Activated gamma-delta T cell treated with anti-CD3 and anti-CD28 coated beads, Interleukin-2, amount 50 U/mL, for 16 hours (primary cell): Measurements from ENCODE around the gene SLC30A7.

Experiments used
- DNase-seq: peaks from one replicate; pipeline ENCODE4 v3.0.0-alpha.2; 2020; ENCODE audit warnings: low read depth

Gene SLC30A7

GRCh38 chr1:100972185-100972584 lies 76.3 kb downstream of the SLC30A7 start:
- DNase-seq, result no peak

- DNase-seq, result no peak
Measured at GRCh38 chr1:100976936-100977335, 81.0 kb downstream of the SLC30A7 start.

DNA sequence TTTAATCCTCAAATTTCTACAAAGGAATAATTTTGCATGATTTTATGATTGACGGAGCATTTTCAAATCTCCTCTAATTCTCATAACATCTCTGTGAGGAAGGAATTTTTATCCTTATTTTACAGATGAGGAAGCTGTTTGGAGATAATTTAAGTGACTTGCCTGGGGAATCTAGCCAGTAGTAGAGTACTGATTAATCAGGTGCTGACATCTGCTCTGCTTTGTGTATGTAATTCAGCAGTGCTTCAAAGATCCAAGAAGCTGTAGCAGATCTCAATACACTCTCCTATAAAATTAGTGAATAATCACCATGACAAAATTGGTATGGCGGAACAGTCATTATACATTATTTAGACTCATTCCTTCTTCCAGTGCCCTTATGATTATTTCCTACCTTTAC lies 83.7 kb downstream of the SLC30A7 start:
- no peak for DNase-seq

- no peak for DNase-seq
Measured at GRCh38 chr1:100982793-100983192, 86.9 kb downstream of the SLC30A7 start.

DNA sequence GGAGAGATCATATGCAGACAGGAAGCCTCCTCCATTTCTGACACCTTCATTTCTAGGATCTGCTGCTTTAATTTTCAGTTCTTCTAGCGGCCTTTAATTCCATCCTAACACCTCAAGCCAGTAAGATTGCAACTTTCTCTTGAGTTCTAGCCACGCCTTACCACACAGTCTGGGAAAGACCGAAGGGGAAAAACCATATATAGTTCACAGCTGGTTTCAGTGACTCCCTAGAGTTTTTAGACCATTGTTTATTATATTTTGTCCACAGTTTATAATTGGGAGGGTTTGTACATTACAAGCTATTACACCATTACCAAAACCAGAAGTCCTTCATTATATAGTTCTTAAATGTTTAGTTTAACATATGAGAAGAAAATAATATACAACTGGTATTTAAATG lies 92.2 kb downstream of the SLC30A7 start:
- DNase-seq, result no peak

DNA sequence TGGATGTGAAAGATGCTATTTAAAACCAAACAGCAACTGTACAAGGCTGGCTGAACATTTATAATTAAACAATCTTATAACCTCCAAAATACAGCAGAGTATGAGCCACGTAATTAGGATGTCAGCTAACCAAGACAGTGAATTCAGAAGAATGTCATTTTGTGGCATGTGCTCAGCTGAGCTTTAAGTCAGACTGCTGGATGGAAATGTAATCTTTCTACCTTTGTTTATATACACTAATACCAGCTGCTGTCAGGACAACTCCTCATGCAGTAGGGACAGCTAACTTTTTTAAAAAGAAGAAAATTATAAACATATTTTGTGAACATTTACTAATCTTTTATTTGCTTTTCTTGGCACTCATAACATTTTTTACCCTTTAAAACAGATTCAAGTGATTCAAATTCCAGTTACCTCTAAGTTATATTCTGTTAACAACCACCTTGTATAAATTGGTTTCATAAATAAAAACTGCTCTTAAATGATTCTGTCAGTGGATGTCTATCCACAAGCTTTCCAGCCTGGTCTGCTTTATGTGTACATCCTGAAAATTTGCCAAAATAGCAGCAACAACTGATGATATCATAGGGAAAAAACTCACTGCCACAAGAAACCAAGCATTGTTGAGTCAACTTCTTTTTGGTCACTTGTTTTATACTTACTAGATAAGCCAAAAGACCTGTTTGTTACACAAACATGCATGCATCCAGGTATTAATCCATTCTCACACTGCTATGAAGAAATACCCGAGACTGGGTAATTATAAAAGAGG lies 93.6 kb downstream of the SLC30A7 start:
- no peak for DNase-seq

- no peak for DNase-seq
Measured at GRCh38 chr1:100995198-100995988, 99.5 kb downstream of the SLC30A7 start.

DNA sequence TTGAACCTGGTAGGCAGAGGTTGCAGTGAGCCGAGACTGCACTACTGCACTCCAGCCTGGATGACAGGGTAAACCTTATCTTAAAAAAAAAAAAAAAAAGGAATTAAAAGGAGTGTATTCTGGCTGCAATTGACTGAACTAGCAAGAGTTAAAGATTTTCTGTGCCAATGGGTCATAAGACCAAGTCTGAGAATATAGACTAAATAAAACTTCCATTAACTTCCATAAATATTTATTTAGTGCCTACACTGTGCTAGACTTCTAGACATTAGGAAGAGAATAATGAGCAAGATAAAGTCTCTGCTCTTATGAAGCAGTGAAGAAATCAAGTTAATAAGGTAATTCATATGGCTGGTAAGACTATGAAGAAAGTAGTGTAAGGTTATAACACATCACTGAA lies 102.5 kb downstream of the SLC30A7 start:
- DNase-seq, result no peak

GRCh38 chr1:101000131-101000873 lies 104.4 kb downstream of the SLC30A7 start:
- no peak for DNase-seq

- DNase-seq, result no peak
Measured at GRCh38 chr1:101002551-101002950, 106.7 kb downstream of the SLC30A7 start.

DNA sequence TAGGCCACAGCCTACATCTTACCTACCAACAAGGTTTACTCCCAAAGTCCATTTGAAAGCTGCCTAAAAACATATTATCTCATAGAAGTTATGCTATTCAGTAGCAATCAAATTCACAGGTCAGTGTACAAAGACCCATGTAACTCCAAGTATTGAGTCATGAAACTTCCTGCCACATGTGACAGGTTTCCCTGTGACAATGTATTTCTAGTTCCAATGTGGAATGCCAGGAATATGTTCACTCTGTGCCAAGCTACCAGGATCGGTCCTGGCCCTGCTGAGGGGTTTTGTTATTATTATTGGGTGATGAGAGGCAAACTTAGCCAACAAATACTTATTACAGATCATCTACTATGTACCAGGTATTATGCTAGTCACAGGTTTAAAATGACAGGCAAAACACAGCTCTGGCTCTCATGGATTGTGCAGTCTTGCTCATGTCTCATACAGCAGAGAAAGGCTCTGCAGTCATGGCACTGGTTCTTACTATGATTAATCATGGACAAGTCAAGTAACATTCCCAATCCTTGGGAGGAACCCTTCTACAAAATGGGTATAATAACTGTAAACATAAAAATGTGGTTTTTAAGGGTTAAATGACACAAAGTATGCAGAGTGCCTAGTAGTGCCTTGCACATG lies 107.2 kb downstream of the SLC30A7 start:
- no peak for DNase-seq

- DNase-seq, result no peak
Measured at GRCh38 chr1:101004061-101004460, 108.2 kb downstream of the SLC30A7 start.

- no peak for DNase-seq
Measured at GRCh38 chr1:101004670-101005069, 108.8 kb downstream of the SLC30A7 start.

GRCh38 chr1:101005183-101005582 lies 109.3 kb downstream of the SLC30A7 start:
- no peak for DNase-seq

GRCh38 chr1:101005871-101006270 lies 110.0 kb downstream of the SLC30A7 start:
- no peak for DNase-seq

DNA sequence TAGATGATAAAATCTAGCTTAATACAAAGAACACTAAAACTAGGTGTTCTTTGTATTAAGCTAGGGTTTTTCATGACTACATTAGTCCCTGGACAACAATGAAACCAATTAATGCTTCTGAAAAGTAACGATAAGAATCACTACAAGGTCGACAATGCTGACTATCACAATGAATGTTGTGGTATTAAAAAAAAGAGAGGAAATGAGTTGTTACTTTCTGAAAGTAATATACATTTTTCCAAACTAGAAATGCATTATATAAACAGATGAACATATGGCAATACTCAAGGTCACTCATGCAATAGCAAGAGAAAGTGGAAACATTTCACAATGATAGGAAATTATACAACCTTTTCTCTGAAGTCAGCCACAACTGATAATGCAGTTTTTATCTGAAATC lies 110.7 kb downstream of the SLC30A7 start:
- DNase-seq, result no peak

DNA sequence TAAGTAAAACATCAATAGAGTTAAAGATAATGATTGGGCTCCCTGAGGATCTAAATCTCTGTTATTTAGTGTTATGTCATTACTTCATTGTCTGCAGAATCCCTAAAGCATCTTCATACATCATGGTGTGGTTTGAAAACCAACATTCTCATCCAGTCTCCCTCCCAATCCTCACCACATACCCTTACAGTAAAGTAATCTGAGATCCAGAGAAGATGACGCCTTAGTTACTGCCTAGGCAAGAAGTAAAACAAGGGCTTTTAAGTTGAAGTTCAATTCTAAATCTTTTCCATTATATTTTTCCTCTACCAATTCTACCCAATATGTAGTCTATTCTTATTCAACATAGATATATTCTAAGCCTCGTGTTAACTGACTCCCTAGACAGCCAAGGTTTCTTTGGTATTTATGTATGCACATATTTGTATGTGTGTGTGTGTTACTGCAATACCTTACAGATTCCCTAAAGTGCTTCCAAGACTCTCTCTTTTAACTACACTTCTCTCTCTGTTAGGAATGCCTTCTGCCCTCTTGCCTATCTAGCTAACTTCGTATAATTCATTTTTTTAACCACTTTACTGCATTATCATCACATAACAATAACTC lies 112.4 kb downstream of the SLC30A7 start:
- DNase-seq, result no peak

- DNase-seq, result no peak
Measured at GRCh38 chr1:101013776-101014175, 117.9 kb downstream of the SLC30A7 start.

GRCh38 chr1:101017448-101017847 lies 121.6 kb downstream of the SLC30A7 start:
- no peak for DNase-seq

GRCh38 chr1:101022294-101022693 lies 126.4 kb downstream of the SLC30A7 start:
- DNase-seq, result no peak

- no peak for DNase-seq
Measured at GRCh38 chr1:101025283-101025656, 129.4 kb downstream of the SLC30A7 start.
